Suprapubic skin (tissue), 4 donors: Measurements from ENCODE around the gene PACS1. TPM values are rescaled to one million over a fixed set of nuclear protein-coding genes. Genes with fewer than 3 reads are reported as not detected.

Source experiments
- DNase-seq, 2 donors: peaks; one replicate each; pipeline ENCODE4 v3.0.0-alpha.2; 2019; ENCODE audit warnings: low spot score in 2 of 2
- H3K27ac ChIP-seq: fragments of 200-600 bp; sonication (generic); one replicate; pipeline ENCODE4 v1.5.1; 2019
- H3K27me3 ChIP-seq: fragments of 200-600 bp; sonication (generic); one replicate; pipeline ENCODE4 v1.5.1; 2019
- H3K36me3 ChIP-seq: fragments of 200-600 bp; sonication (generic); one replicate; pipeline ENCODE4 v1.5.1; 2019
- H3K4me1 ChIP-seq: fragments of 200-600 bp; sonication (generic); one replicate; pipeline ENCODE4 v1.5.1; 2019
- H3K4me3 ChIP-seq: fragments of 200-600 bp; sonication (generic); one replicate; pipeline ENCODE4 v1.5.1; 2019; ENCODE audit warnings: mild to moderate bottlenecking
- H3K9me3 ChIP-seq: fragments of 200-600 bp; sonication (generic); one replicate; pipeline ENCODE4 v1.5.1; 2019
- CTCF ChIP-seq, 2 donors: fragments of 200-600 bp in 1 of 2; fragments of 450-650 bp in 1 of 2; sonication (generic) in 1 of 2; IDR thresholded peaks; one replicate each; pipeline ENCODE4 v1.5.1; 2016 to 2019; ENCODE audit warnings: antibody characterized with exemption in 2 of 2, mild to moderate bottlenecking in 1 of 2, moderate library complexity in 1 of 2
- EP300 ChIP-seq: sonication (generic); formaldehyde crosslinking; IDR thresholded peaks from one replicate; pipeline ENCODE4 v1.6.1; 2017; ENCODE audit warnings: antibody characterized with exemption
- POLR2A ChIP-seq, 2 donors: fragments of 450-650 bp; IDR thresholded peaks; one replicate each; pipeline ENCODE4 v1.6.1; 2017; ENCODE audit warnings: antibody characterized with exemption in 2 of 2, mild to moderate bottlenecking in 2 of 2, moderate library complexity in 2 of 2
- POLR2AphosphoS5 ChIP-seq, 3 donors: sonication (generic); formaldehyde crosslinking; IDR thresholded peaks; one replicate each; pipeline ENCODE4 v1.6.1; 2017; ENCODE audit warnings: antibody characterized with exemption in 3 of 3
- whole genome bisulfite sequencing: methylation state at CpG from one replicate; pipeline ENCODE4 v1.1.5; 2018; 5-methylcytosine and 5-hydroxymethylcytosine counted together
- total RNA-seq, 4 donors: library from RNA; depleted of rRNA; stranded (reverse); fragments of >200 nt; gene quantifications; one replicate each; pipeline ENCODE4 v1.1.0, GENCODE V29; 2016

Gene PACS1
- total RNA-seq, 4 donors from 2014 or later: 30.5 to 78.6 (median 41.8) TPM

GRCh38 chr11:66235141-66235540 lies 165.1 kb downstream of the PACS1 start:
- H3K4me3 ChIP-seq: no peak overlapping the region
- no peaks in the 10 kb centered on the region for H3K9me3 ChIP-seq
- TF ChIP-seq CTCF (IDR thresholded peaks at IDR 0.05): no peak
- no peak for TF ChIP-seq POLR2AphosphoS5 (IDR thresholded peaks at IDR 0.05)
- TF ChIP-seq EP300: no peak
- no peak for TF ChIP-seq POLR2A (IDR thresholded peaks at IDR 0.05)
- no peak for DNase-seq
- H3K36me3 ChIP-seq: peaks cover 90% of the 10 kb centered on the region
- 93% methylated on average over 11 of the region's 11 CpGs for WGBS
- H3K27ac ChIP-seq: no peak overlapping the region
- H3K4me1 ChIP-seq: no peaks in the 10 kb centered on the region
- H3K27me3 ChIP-seq: no peaks in the 10 kb centered on the region

- TF ChIP-seq CTCF (IDR thresholded peaks at IDR 0.05) (no peak), POLR2AphosphoS5 (IDR thresholded peaks at IDR 0.05) (no peak), POLR2A (IDR thresholded peaks at IDR 0.05) (no peak), EP300 (no peak)
- no peaks in the 10 kb centered on the region for H3K27me3 ChIP-seq
- WGBS: 95% methylated on average over 6 of the region's 6 CpGs
- H3K4me3 ChIP-seq: no peak overlapping the region
- no peaks in the 10 kb centered on the region for H3K4me1 ChIP-seq
- no peaks in the 10 kb centered on the region for H3K9me3 ChIP-seq
- DNase-seq: no peak
- H3K36me3 ChIP-seq: peaks cover 93% of the 10 kb centered on the region
- no peak overlapping the region for H3K27ac ChIP-seq
Measured at GRCh38 chr11:66237867-66238266, 167.8 kb downstream of the PACS1 start.

- Histone ChIP-seq H3K9me3 (no peaks in the 10 kb centered on the region), H3K27ac (no peak overlapping the region), H3K36me3 (peaks cover 94% of the 10 kb centered on the region), H3K4me1 (no peaks in the 10 kb centered on the region), H3K4me3 (no peak overlapping the region), H3K27me3 (no peaks in the 10 kb centered on the region)
- no peak for TF ChIP-seq EP300
- TF ChIP-seq CTCF (IDR thresholded peaks at IDR 0.05): no peak
- no peak for TF ChIP-seq POLR2A (IDR thresholded peaks at IDR 0.05)
- TF ChIP-seq POLR2AphosphoS5 (IDR thresholded peaks at IDR 0.05): no peak
- no peak for DNase-seq
- 86% methylated on average over 4 of the region's 17 CpGs for WGBS
Measured at GRCh38 chr11:66238786-66239413, 168.8 kb downstream of the PACS1 start.

- TF ChIP-seq POLR2A (IDR thresholded peaks at IDR 0.05) (no peak), POLR2AphosphoS5 (IDR thresholded peaks at IDR 0.05) (no peak), EP300 (no peak), CTCF (IDR thresholded peaks at IDR 0.05) (no peak)
- WGBS: 77% methylated on average over 2 of the region's 3 CpGs
- H3K4me1 ChIP-seq: no peaks in the 10 kb centered on the region
- no peaks in the 10 kb centered on the region for H3K27me3 ChIP-seq
- H3K4me3 ChIP-seq: no peak overlapping the region
- H3K36me3 ChIP-seq: peaks cover 95% of the 10 kb centered on the region
- no peak for DNase-seq
- H3K9me3 ChIP-seq: no peaks in the 10 kb centered on the region
- H3K27ac ChIP-seq: no peak overlapping the region
Measured at GRCh38 chr11:66239511-66239910, 169.4 kb downstream of the PACS1 start.

- Histone ChIP-seq H3K4me3 (no peak overlapping the region), H3K36me3 (peaks cover 95% of the 10 kb centered on the region), H3K27me3 (no peaks in the 10 kb centered on the region), H3K9me3 (no peaks in the 10 kb centered on the region), H3K27ac (no peak overlapping the region), H3K4me1 (no peaks in the 10 kb centered on the region)
- TF ChIP-seq EP300: no peak
- TF ChIP-seq POLR2A (IDR thresholded peaks at IDR 0.05): no peak
- TF ChIP-seq POLR2AphosphoS5 (IDR thresholded peaks at IDR 0.05): no peak
- no peak for TF ChIP-seq CTCF (IDR thresholded peaks at IDR 0.05)
- WGBS: 91% methylated on average over 25 of the region's 25 CpGs
- DNase-seq: no peak
Measured at GRCh38 chr11:66239998-66240780, 170.1 kb downstream of the PACS1 start.
